ENCODE measurements around the gene R3HDML. TPM values are rescaled to one million over a fixed set of nuclear protein-coding genes. Genes with fewer than 3 reads are reported as not detected.

Gene R3HDML
- total RNA-seq, 2 donors from 2014 or later = not detected

DNA sequence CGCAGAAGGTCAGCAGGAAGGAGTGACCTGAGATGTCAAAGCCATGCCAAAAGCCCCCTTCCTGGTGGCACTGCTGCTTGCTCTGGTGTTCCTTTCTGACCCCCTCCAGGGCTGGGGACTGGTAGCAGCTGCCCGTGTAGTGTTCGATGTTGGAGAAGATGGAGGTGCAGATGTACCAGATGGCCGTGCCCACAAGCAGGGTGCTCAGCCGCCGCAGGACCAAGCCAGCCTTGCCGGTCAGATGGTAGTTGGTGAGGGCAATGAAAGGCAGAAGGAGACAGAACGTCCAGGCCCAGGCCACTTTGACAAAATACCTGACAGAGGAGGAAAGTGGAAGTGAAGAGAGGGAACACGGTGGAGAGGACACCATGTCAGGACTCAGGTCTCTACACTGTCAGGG lies 29.9 kb upstream of the R3HDML start:
- TF ChIP-seq, protein P1, sequence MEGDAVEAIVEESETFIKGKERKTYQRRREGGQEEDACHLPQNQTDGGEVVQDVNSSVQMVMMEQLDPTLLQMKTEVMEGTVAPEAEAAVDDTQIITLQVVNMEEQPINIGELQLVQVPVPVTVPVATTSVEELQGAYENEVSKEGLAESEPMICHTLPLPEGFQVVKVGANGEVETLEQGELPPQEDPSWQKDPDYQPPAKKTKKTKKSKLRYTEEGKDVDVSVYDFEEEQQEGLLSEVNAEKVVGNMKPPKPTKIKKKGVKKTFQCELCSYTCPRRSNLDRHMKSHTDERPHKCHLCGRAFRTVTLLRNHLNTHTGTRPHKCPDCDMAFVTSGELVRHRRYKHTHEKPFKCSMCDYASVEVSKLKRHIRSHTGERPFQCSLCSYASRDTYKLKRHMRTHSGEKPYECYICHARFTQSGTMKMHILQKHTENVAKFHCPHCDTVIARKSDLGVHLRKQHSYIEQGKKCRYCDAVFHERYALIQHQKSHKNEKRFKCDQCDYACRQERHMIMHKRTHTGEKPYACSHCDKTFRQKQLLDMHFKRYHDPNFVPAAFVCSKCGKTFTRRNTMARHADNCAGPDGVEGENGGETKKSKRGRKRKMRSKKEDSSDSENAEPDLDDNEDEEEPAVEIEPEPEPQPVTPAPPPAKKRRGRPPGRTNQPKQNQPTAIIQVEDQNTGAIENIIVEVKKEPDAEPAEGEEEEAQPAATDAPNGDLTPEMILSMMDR (IDR thresholded peaks at IDR 0.05) = no peak
- ATAC-seq (ENCODE audit: insufficient number of reproducible peaks, low FRiP score, low read depth) = no peak
- no peaks in the 10 kb centered on the region for H3K36me3 ChIP-seq

DNA sequence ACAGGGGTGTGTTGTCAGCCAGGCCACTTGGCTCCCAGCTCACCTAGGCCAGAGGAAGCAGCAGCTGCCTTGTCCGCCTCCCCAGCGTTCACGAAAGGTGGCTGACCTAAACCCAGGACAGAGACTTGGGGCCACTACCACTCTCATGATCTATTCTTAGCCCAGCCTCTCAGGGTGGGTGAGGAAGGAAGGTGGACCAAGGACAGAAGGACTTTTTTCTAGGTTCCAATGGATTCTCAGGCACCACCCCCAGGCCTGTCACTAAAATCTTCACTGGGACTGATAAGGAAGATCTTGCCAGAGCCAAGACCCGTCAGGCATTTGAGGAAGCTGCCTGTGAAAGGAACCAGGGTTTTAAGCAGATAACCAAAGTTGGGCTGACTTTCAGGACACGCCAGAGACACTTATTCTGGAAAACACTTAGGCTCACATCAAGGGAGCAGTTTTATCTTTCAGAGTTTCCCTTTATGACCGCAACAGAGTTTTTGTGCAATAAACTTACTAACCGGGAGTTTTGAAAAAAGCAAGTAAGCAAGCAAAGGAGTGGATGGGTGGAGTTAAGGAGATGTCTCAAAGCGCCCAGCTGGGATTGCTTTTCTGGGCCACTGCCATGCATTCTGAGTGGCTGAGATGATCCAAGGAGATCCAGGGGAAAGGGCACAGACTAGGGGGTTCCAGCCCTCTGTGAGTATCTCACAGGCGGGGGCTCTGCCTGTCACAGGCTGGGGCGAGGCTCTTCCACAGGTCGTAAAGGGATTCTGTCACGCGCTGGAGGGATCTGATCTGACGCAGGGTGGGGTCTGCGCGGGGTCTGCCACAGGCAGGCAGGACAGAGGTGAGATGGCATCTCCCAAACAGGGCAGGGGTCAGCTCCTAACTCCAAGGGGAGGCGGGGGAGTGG lies 26.8 kb upstream of the R3HDML start:
- H3K9me3 ChIP-seq = no peaks in the 10 kb centered on the region
- H3K4me3 ChIP-seq = peak overlapping the region; percentile 82
- ATAC-seq (ENCODE audit: insufficient number of reproducible peaks, low FRiP score, low read depth) (no peak), DNase-seq (ENCODE audit: low spot score) (no peak)
- H3K27ac ChIP-seq = no peak overlapping the region
- H3K4me1 ChIP-seq (ENCODE audit: control insufficient read depth in 1 of 2, low read depth in 2 of 2) = peaks cover 7 to 13% of the 10 kb centered on the region in 2 donors
- H3K27me3 ChIP-seq (replicated peaks; ENCODE audit: insufficient read depth) = no peaks in the 10 kb centered on the region
- no peaks in the 10 kb centered on the region for H3K36me3 ChIP-seq
- TF ChIP-seq, protein P1 (IDR thresholded peaks at IDR 0.05) = no peak

More for the DNA sequence above, 29.9 kb upstream of the R3HDML start:
- Histone ChIP-seq H3K27me3 (replicated peaks; ENCODE audit: insufficient read depth) (no peaks in the 10 kb centered on the region), H3K27ac (no peak overlapping the region), H3K9me3 (no peaks in the 10 kb centered on the region), H3K4me1 (ENCODE audit: control insufficient read depth in 1 of 2, low read depth in 2 of 2) (peaks cover 7 to 13% of the 10 kb centered on the region in 2 donors), H3K4me3 (no peak overlapping the region)
- DNase-seq (ENCODE audit: low spot score) = no peak

DNA sequence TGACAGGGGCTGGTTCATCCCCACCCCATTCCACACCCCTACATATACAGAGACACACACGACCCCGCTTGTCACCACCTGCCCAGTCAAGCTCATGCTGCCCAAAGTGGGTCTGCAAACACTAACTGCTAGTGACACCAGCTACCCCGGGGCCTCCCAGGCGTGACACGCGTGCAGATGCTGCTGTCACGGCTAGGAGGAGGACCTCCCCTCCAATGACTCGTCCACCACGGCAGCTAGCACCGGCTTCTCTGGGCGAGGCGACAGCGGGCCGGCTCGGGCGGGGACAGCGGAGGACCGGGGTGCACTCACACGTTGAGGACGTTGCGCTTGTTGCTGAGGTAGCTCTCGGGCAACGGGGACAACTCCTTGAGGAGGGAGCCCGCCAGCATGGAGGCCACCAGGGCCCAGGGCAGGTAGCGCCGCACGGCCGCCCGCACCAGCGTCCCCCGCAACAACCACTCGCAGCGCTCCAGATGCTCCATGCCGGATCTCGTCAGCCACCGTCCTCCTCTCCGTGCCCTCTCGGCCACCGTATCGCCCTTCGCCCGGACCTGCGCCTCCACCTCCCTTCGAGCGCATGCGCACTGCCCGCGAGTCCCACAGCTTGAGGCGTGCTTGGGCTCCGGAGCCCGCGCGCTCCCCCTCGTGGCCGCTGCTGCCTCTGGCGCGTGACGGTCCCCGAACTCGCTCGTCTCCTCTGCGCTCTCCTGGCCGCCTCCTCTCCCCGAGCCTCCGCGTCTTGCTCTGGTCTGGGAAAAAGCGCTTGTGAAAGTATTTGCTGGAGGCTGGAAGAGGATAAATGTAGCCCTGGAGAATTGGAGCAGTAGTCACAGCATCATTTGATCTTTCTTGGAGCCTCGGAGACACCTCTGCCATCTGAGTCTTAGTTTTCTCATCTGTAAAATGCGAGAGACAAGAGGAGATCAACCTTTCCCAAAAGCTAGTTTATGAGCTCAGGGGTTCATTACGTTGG lies 25.9 kb upstream of the R3HDML start, which contains the start of gene FITM2:
Gene FITM2, minus strand, starts transcription at position 539 of the 976 bp plus-strand sequence. Its CDS starts 54 bp downstream, at position 485.
- DNase-seq (ENCODE audit: low spot score) = peak; percentile 97
- ATAC-seq (ENCODE audit: insufficient number of reproducible peaks, low FRiP score, low read depth) = peak; percentile 88
- Histone ChIP-seq H3K27me3 (replicated peaks; ENCODE audit: insufficient read depth) (no peaks in the 10 kb centered on the region), H3K36me3 (no peaks in the 10 kb centered on the region), H3K4me1 (ENCODE audit: control insufficient read depth in 1 of 2, low read depth in 2 of 2) (peaks cover 7 to 13% of the 10 kb centered on the region in 2 donors), H3K9me3 (no peaks in the 10 kb centered on the region), H3K4me3 (peak within 1 kb of the TSS; percentile 82), H3K27ac (peak within 1 kb of the TSS; percentile 35 to 40)
- TF ChIP-seq, protein P1 (IDR thresholded peaks at IDR 0.05) = peak; percentile 95

DNA sequence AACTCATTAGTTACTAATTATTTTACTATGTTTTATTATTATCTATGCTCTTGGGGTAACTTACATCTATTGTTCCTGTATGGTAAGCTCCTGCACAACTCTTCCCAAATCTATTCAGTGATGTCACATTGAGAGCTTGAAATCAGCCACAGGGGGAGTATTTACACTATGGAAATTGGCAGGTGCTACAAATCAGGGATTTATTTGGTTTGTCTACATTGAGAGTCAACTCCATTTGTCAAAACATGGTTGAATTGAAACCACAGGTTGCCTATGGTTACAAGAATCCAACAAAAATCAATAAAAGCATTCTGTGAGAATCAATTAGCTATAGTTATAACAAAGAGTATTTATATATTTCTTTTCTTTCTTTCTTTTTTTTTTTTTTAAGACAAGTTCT lies 22.0 kb upstream of the R3HDML start:
- no peak overlapping the region for H3K27ac ChIP-seq
- no peak overlapping the region for H3K4me3 ChIP-seq
- no peaks in the 10 kb centered on the region for H3K27me3 ChIP-seq (replicated peaks; ENCODE audit: insufficient read depth)
- H3K9me3 ChIP-seq = no peaks in the 10 kb centered on the region
- ATAC-seq (ENCODE audit: insufficient number of reproducible peaks, low FRiP score, low read depth) = no peak
- H3K4me1 ChIP-seq (ENCODE audit: control insufficient read depth in 1 of 2, low read depth in 2 of 2) = peaks cover 5 to 6% of the 10 kb centered on the region in 2 donors
- no peak for DNase-seq (ENCODE audit: low spot score)
- TF ChIP-seq, protein P1 (IDR thresholded peaks at IDR 0.05) = no peak
- H3K36me3 ChIP-seq = no peaks in the 10 kb centered on the region

Data from thoracic aorta (tissue), 2 donors.